K562 (cell line): Measurements from ENCODE around the gene MINDY4. TPM values are rescaled to one million over a fixed set of nuclear protein-coding genes. Genes with fewer than 3 reads are reported as not detected.

Experiments
- ATAC-seq: fragments of 200-7000 bp; cut with Tn5 transposase; 3 replicates; pipeline ENCODE4 v1.9.1; 2020; ENCODE audit warnings: moderate library complexity
- BruUV-seq: library from RNA; stranded (reverse); fragments of 400-500 nt; replicated peaks from 2 replicates; lab custom pipeline; 2021; lab: Mats Ljungman, UMichigan
- CTCF ChIA-PET: fragments of 300-600 bp; formaldehyde crosslinking; extraction: SDS; loops from one replicate; lab custom pipeline; 2021; ENCODE audit warnings: low intra/inter-chr PET ratio; lab: Yijun Ruan, JAX
- POLR2A ChIA-PET: fragments of 300-600, 350-650 bp; sonication (Branson Sonifier 250); formaldehyde crosslinking; extraction: SDS; loops from one replicate; lab custom pipeline; 2021; ENCODE audit warnings: antibody characterized with exemption, inconsistent platforms; lab: Yijun Ruan, JAX
- DNase-seq, 4 experiments: peaks; one replicate each; pipeline versions ENCODE4 v3.0.0 to v3.0.0-alpha.2; 2011 to 2018; ENCODE audit warnings: low spot score in 3 of 4, mixed read lengths in 3 of 4; ENCODE audit errors: extremely low read depth in 1 of 4
- FAIRE-seq: peaks from 2 replicates; lab custom pipeline; 2011; peaks lifted over from hg19 to GRCh38; lab: Jason Lieb, UNC
- H2AFZ ChIP-seq: 2 replicates; pipeline ENCODE4 v1.6.0; 2011; ENCODE audit warnings: low read depth, low read length, control low read depth, inconsistent platforms
- H3K27ac ChIP-seq: fragments of 200-600 bp; 3 replicates; pipeline ENCODE4 v1.8.0; 2011; ENCODE audit warnings: low read depth, mild to moderate bottlenecking, control low read depth, inconsistent platforms, low read length, moderate library complexity, mixed read lengths; ENCODE audit errors: extremely low read depth
- H3K27me3 ChIP-seq, 2 experiments: fragments of 300-600 bp in 1 of 2; 2 replicates in 1 of 2; 3 replicates in 1 of 2; pipeline versions ENCODE4 v1.6.0 to v1.8.0; 2011; ENCODE audit warnings: inconsistent platforms in 2 of 2, low read length in 2 of 2, mild to moderate bottlenecking in 1 of 2, mixed read lengths in 1 of 2, moderate library complexity in 1 of 2; ENCODE audit not compliant: control insufficient read depth in 2 of 2, insufficient read depth in 2 of 2
- H3K36me3 ChIP-seq: fragments of 300-600 bp; 3 replicates; pipeline ENCODE4 v1.8.0; 2011; ENCODE audit warnings: mild to moderate bottlenecking, low read length, inconsistent platforms; ENCODE audit not compliant: control insufficient read depth, insufficient read depth
- H3K4me1 ChIP-seq, 2 experiments: fragments of 200-600 bp in 1 of 2; replicated peaks in 1 of 2; 2 replicates in 1 of 2; 3 replicates in 1 of 2; pipeline versions ENCODE4 v1.5.1 to v1.8.0; 2011; ENCODE audit warnings: inconsistent platforms in 2 of 2, low read length in 2 of 2, mild to moderate bottlenecking in 1 of 2, mixed read lengths in 1 of 2, moderate library complexity in 1 of 2; ENCODE audit not compliant: control insufficient read depth in 2 of 2, insufficient read depth in 2 of 2
- H3K4me2 ChIP-seq: 2 replicates; pipeline ENCODE4 v1.6.1; 2011; ENCODE audit warnings: low read length, control low read depth, inconsistent platforms, mixed read lengths; ENCODE audit not compliant: insufficient read depth
- H3K4me3 ChIP-seq: fragments of 200-600 bp; sonication (generic), shearing (Covaris generic); 2 replicates; pipeline ENCODE4 v1.5.1; 2016; ENCODE audit warnings: control low read depth, inconsistent platforms
- H3K79me2 ChIP-seq: fragments of 200-600 bp; 3 replicates; pipeline ENCODE4 v1.8.0; 2011; ENCODE audit warnings: low read length, inconsistent platforms; ENCODE audit not compliant: control insufficient read depth, insufficient read depth
- H3K9ac ChIP-seq, 2 experiments: 2 replicates each; pipeline versions ENCODE4 v1.6.0 to v1.6.1; 2011; ENCODE audit warnings: low read depth in 2 of 2, low read length in 2 of 2, control low read depth in 1 of 2, inconsistent platforms in 1 of 2, mild to moderate bottlenecking in 1 of 2, mixed read lengths in 1 of 2; ENCODE audit not compliant: insufficient read depth in 1 of 2
- H3K9me1 ChIP-seq: one replicate; pipeline ENCODE4 v1.6.0; 2011; ENCODE audit warnings: inconsistent platforms, mild to moderate bottlenecking, low read length, moderate library complexity; ENCODE audit not compliant: control insufficient read depth, insufficient read depth
- H3K9me3 ChIP-seq: replicated peaks from 2 replicates; pipeline ENCODE4 v1.5.1; 2011; ENCODE audit warnings: low read depth, low read length, inconsistent platforms; ENCODE audit not compliant: control insufficient read depth, insufficient read depth
- H4K20me1 ChIP-seq: replicated peaks from 2 replicates; pipeline ENCODE4 v1.6.1; 2011; ENCODE audit warnings: low read length, inconsistent platforms, mixed read lengths; ENCODE audit not compliant: control insufficient read depth, insufficient read depth
- BRCA1 ChIP-seq, 2 experiments: fragments of 450-650 bp in 1 of 2; sonication (generic) in 1 of 2; formaldehyde crosslinking in 1 of 2; IDR thresholded peaks; 2 replicates each; pipeline versions ENCODE4 v1.5.0 to v1.6.1; 2017 to 2020; ENCODE audit warnings: mild to moderate bottlenecking in 1 of 2, missing genetic modification reagents in 1 of 2
- IFI16 ChIP-seq: fragments of 250-450 bp; sonication (Bioruptor Pico); IDR thresholded peaks from 2 replicates; pipeline ENCODE4 v2.1.2; 2022; ENCODE audit warnings: mild to moderate bottlenecking, inconsistent platforms
- RBM15 ChIP-seq: fragments of 200-400 bp; formaldehyde crosslinking; IDR thresholded peaks from 2 replicates; pipeline ENCODE4 v1.6.1; 2018; ENCODE audit warnings: mild to moderate bottlenecking, low read length, moderate library complexity; ENCODE audit not compliant: insufficient read depth
- RBM39 ChIP-seq: fragments of 200-400 bp; formaldehyde crosslinking; optimal IDR thresholded peaks from 2 replicates; pipeline ENCODE3; 2018; ENCODE audit warnings: low read depth, low read length
- TGIF2 ChIP-seq: sonication (generic); formaldehyde crosslinking; IDR thresholded peaks from 2 replicates; pipeline ENCODE4 v1.8.1; 2022; ENCODE audit warnings: mild to moderate bottlenecking, missing genetic modification reagents, moderate library complexity
- ZNF717 ChIP-seq: fragments of 250-450 bp; sonication (Bioruptor Pico); IDR thresholded peaks from 2 replicates; pipeline ENCODE4 v1.5.0; 2021
- WGBS: fragments of 100-300 bp; shearing (Covaris generic); methylation state at CpG from one replicate; pipeline ENCODE4 v1.1.6; 2016; ENCODE audit warnings: low coverage, mixed read lengths; ENCODE audit not compliant: insufficient coverage; ENCODE audit errors: missing lambda C conversion rate; 5-methylcytosine and 5-hydroxymethylcytosine counted together
- in situ Hi-C: fragments of 300-500 bp; cut with MboI; formaldehyde crosslinking; loops from 4 replicates; pipeline ENCODE4 v1.15.0; 2018; ENCODE audit warnings: inconsistent platforms, mixed read lengths
- intact Hi-C: fragments of 100-400 bp; cut with micrococcal nuclease; formaldehyde crosslinking; loops from 2 replicates; pipeline ENCODE4 v1.14.2; 2022
- polyA plus RNA-seq, 8 experiments: library from polyadenylated mRNA; depleted of rRNA in 4 of 8; stranded (reverse) in 5 of 8; unstranded in 3 of 8; fragments of >200 nt; fragmentation: Nextera tagmentation in 2 of 8; fragmentation: Illumina TruSeq in 1 of 8; extraction: Ambion mirVana in 2 of 8; extraction: Trizol in 1 of 8; gene quantifications; 2 replicates each; pipeline versions ENCODE4 v1.2.1 to v1.2.3, GENCODE V29; 2011 to 2014; ENCODE audit warnings: inconsistent platforms in 1 of 8, missing spikeins in 1 of 8
- total RNA-seq, 7 experiments: library from RNA; depleted of rRNA in 6 of 7; stranded (reverse); fragments of >200 nt in 6 of 7; fragmentation: Illumina TruSeq in 2 of 7; extraction: Trizol in 2 of 7; gene quantifications; 2 replicates each; pipeline versions ENCODE4 v1.2.1 to v1.2.3, GENCODE V29; 2011 to 2021; ENCODE audit warnings: low replicate concordance in 1 of 7
- TF ChIP-seq, protein P1 (sequence below): fragments of 250-450 bp; sonication (Bioruptor Pico); IDR thresholded peaks from 2 replicates; pipeline ENCODE4 v1.5.0; 2022; ENCODE audit warnings: mild to moderate bottlenecking

Gene MINDY4
- total and polyA plus RNA-seq, 9 of the 15 experiments (the other 6 are each of a cell fraction or from before 2014, with no cell fraction given) = 2.1 to 16.7 (median 11.0) TPM

GRCh38 chr7:30814700-30815387, 43.6 kb downstream of the MINDY4 start:
- FAIRE-seq (no peak), DNase-seq (no peak), ATAC-seq (no peak; the same call in 2 of the 3 replicates)
- peaks cover 4% of the 10 kb centered on the region; the same call in 1 of the 2 replicates for H4K20me1 ChIP-seq
- BruUV-seq = no TSS peak
- no peaks in the 10 kb centered on the region for H3K9me3 ChIP-seq
- 74% methylated on average over 4 of the region's 4 CpGs for whole genome bisulfite sequencing
- H3K79me2 ChIP-seq = no peaks in the 10 kb centered on the region
- POLR2A ChIA-PET = interaction anchor here (0.6 to 0.7 kb wide), 2 partner anchors 157 to 245 kb away, joined by 3 read pairs; no protein-coding TSS in a partner anchor
- H3K9ac ChIP-seq = no peak overlapping the region
- H2AFZ ChIP-seq = no peak overlapping the region
- in situ Hi-C loops = no loop called here
- no peak overlapping the region for H3K4me3 ChIP-seq
- intact Hi-C loops = no loop called here
- H3K9me1 ChIP-seq = no peaks in the 10 kb centered on the region
- no peaks in the 10 kb centered on the region for H3K4me1 ChIP-seq
- H3K27ac ChIP-seq = no peak overlapping the region
- H3K4me2 ChIP-seq = no peak overlapping the region
- H3K27me3 ChIP-seq = no peaks in the 10 kb centered on the region
- TF ChIP-seq ZNF717 (CRISPR knock-in tag) (no peak), TGIF2 (no peak), RBM15 (no peak), BRCA1 (IDR thresholded peaks at IDR 0.05) (no peak), BRCA1 (CRISPR knock-in tag; IDR thresholded peaks at IDR 0.05) (no peak), IFI16 (no peak), RBM39 (no peak)
- TF ChIP-seq, protein P1, sequence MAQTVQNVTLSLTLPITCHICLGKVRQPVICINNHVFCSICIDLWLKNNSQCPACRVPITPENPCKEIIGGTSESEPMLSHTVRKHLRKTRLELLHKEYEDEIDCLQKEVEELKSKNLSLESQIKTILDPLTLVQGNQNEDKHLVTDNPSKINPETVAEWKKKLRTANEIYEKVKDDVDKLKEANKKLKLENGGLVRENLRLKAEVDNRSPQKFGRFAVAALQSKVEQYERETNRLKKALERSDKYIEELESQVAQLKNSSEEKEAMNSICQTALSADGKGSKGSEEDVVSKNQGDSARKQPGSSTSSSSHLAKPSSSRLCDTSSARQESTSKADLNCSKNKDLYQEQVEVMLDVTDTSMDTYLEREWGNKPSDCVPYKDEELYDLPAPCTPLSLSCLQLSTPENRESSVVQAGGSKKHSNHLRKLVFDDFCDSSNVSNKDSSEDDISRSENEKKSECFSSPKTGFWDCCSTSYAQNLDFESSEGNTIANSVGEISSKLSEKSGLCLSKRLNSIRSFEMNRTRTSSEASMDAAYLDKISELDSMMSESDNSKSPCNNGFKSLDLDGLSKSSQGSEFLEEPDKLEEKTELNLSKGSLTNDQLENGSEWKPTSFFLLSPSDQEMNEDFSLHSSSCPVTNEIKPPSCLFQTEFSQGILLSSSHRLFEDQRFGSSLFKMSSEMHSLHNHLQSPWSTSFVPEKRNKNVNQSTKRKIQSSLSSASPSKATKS (CRISPR knock-in tag) = no peak
- TF ChIP-seq, all 486 proteins: peak for 0
- CTCF ChIA-PET = no interaction called here
- no peaks in the 10 kb centered on the region; the same call in 2 of the 3 replicates for H3K36me3 ChIP-seq
